ENCODE data around the gene MAN2B2.

Gene MAN2B2

DNA sequence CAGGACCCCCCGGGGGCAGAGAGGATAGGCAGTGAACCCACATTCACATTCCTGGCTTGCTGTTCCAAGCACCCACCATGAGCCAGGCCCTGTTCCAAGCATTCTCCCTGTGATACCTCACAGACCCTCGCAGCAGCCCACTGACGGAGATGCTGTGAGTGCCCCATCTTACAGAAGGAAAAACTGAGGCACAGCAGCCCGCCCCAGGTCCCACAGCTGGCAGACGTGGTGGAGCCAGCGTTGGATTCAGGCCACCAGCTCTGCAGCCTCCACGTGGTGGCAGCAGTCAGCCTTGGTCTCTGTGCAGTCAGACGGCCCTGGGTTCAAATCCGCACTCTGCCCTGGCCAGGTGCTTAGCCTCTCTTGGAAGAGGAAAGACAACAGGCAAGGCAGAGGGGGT, 16.8 kb downstream of the MAN2B2 start:
- no peak overlapping the region for H3K4me3 ChIP-seq (ENCODE audit: low read length in 2 of 2)
- no peaks in the 10 kb centered on the region for H3K9me3 ChIP-seq (ENCODE audit: control insufficient read depth in 2 of 2, low read length in 2 of 2)
- H3K9ac ChIP-seq (ENCODE audit: low read depth in 1 of 2, low read length in 2 of 2): no peak overlapping the region
- no peak overlapping the region for H3K27ac ChIP-seq (ENCODE audit: low read depth in 2 of 2, low read length in 2 of 2)
- no peaks in the 10 kb centered on the region for H3K4me1 ChIP-seq (ENCODE audit: control insufficient read depth in 2 of 2, insufficient read depth in 2 of 2, low read length in 2 of 2)
- peaks cover 18 to 26% of the 10 kb centered on the region in 2 donors for H3K36me3 ChIP-seq (ENCODE audit: control insufficient read depth in 2 of 2, insufficient read depth in 2 of 2, low read length in 2 of 2)
- H3K27me3 ChIP-seq (ENCODE audit: control insufficient read depth in 2 of 2, insufficient read depth in 2 of 2, low read length in 2 of 2): no peaks in the 10 kb centered on the region

- Histone ChIP-seq H3K27ac (ENCODE audit: low read depth in 2 of 2, low read length in 2 of 2) (no peak overlapping the region), H3K27me3 (ENCODE audit: control insufficient read depth in 2 of 2, insufficient read depth in 2 of 2, low read length in 2 of 2) (no peaks in the 10 kb centered on the region), H3K36me3 (ENCODE audit: control insufficient read depth in 2 of 2, insufficient read depth in 2 of 2, low read length in 2 of 2) (peaks cover 24 to 31% of the 10 kb centered on the region in 2 donors), H3K4me1 (ENCODE audit: control insufficient read depth in 2 of 2, insufficient read depth in 2 of 2, low read length in 2 of 2) (no peaks in the 10 kb centered on the region), H3K4me3 (ENCODE audit: low read length in 2 of 2) (no peak overlapping the region), H3K9ac (ENCODE audit: low read depth in 1 of 2, low read length in 2 of 2) (no peak overlapping the region), H3K9me3 (ENCODE audit: control insufficient read depth in 2 of 2, low read length in 2 of 2) (no peaks in the 10 kb centered on the region)
These were observed 18.0 kb downstream of the MAN2B2 start for GRCh38 chr4:6592804-6593563.

DNA sequence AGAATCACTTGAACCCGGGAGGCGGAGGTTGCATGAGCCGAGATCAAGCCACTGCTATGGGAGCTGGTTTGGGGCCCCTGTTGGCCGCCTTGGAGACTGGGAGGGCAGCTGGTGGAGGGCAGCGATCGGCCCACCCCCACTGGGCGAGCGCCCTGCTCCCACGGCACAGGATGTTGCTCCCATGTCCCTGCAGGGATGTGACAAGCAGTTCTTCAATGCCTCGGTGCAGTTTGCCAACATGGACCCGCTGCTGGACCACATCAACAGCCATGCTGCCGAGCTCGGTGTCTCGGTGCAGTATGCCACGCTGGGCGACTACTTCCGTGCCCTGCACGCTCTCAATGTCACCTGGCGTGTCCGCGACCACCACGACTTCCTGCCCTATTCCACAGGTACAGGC, 19.4 kb downstream of the MAN2B2 start:
- H3K9me3 ChIP-seq (ENCODE audit: control insufficient read depth in 2 of 2, low read length in 2 of 2): no peaks in the 10 kb centered on the region
- no peak overlapping the region for H3K9ac ChIP-seq (ENCODE audit: low read depth in 1 of 2, low read length in 2 of 2)
- no peaks in the 10 kb centered on the region for H3K4me1 ChIP-seq (ENCODE audit: control insufficient read depth in 2 of 2, insufficient read depth in 2 of 2, low read length in 2 of 2)
- H3K27ac ChIP-seq (ENCODE audit: low read depth in 2 of 2, low read length in 2 of 2): no peak overlapping the region
- no peaks in the 10 kb centered on the region for H3K27me3 ChIP-seq (ENCODE audit: control insufficient read depth in 2 of 2, insufficient read depth in 2 of 2, low read length in 2 of 2)
- H3K4me3 ChIP-seq (ENCODE audit: low read length in 2 of 2): no peak overlapping the region
- peaks cover 24 to 31% of the 10 kb centered on the region in 2 donors for H3K36me3 ChIP-seq (ENCODE audit: control insufficient read depth in 2 of 2, insufficient read depth in 2 of 2, low read length in 2 of 2)

- Histone ChIP-seq H3K4me3 (ENCODE audit: low read length in 2 of 2) (no peak overlapping the region), H3K27ac (ENCODE audit: low read depth in 2 of 2, low read length in 2 of 2) (no peak overlapping the region), H3K9me3 (ENCODE audit: control insufficient read depth in 2 of 2, low read length in 2 of 2) (no peaks in the 10 kb centered on the region), H3K4me1 (ENCODE audit: control insufficient read depth in 2 of 2, insufficient read depth in 2 of 2, low read length in 2 of 2) (no peaks in the 10 kb centered on the region), H3K27me3 (ENCODE audit: control insufficient read depth in 2 of 2, insufficient read depth in 2 of 2, low read length in 2 of 2) (no peaks in the 10 kb centered on the region), H3K36me3 (ENCODE audit: control insufficient read depth in 2 of 2, insufficient read depth in 2 of 2, low read length in 2 of 2) (peaks cover 26 to 31% of the 10 kb centered on the region in 2 donors), H3K9ac (ENCODE audit: low read depth in 1 of 2, low read length in 2 of 2) (no peak overlapping the region)
These were observed 19.9 kb downstream of the MAN2B2 start for GRCh38 chr4:6594826-6595355.

DNA sequence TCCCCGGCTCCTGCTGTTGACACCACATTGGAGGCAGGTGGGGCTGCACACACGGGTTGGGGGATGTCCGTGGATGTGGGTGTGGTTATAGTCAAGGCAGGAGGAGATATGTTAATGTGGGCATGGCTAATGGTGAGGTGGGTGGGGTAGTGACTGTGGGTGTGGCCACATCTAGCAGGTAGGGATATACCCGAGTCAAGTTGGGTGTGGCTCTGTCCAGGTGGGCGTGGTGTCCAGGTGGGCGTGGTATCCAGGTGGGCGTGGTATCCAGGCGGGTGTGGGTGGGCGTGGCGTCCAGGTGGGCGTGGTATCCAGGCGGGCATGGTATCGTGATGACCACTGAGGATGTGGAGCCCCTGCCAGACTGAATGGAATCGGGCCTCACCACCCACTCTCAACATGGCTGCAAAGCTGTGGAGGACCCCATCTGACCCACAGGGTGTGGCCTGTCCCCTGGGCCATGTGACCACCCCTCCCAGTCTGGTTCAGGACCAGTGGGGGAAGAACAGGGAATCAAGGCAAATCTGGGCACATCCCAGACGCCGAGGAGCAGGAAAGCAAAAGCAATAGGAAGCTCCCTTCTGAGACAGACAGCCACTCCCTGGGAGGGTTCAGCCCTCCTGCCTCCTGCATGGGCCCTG, 21.0 kb downstream of the MAN2B2 start:
- Histone ChIP-seq H3K9ac (ENCODE audit: low read depth in 1 of 2, low read length in 2 of 2) (no peak overlapping the region), H3K4me1 (ENCODE audit: control insufficient read depth in 2 of 2, insufficient read depth in 2 of 2, low read length in 2 of 2) (no peaks in the 10 kb centered on the region), H3K9me3 (ENCODE audit: control insufficient read depth in 2 of 2, low read length in 2 of 2) (no peaks in the 10 kb centered on the region), H3K36me3 (ENCODE audit: control insufficient read depth in 2 of 2, insufficient read depth in 2 of 2, low read length in 2 of 2) (peaks cover 32 to 33% of the 10 kb centered on the region in 2 donors), H3K4me3 (ENCODE audit: low read length in 2 of 2) (no peak overlapping the region), H3K27ac (ENCODE audit: low read depth in 2 of 2, low read length in 2 of 2) (no peak overlapping the region), H3K27me3 (ENCODE audit: control insufficient read depth in 2 of 2, insufficient read depth in 2 of 2, low read length in 2 of 2) (no peaks in the 10 kb centered on the region)

DNA sequence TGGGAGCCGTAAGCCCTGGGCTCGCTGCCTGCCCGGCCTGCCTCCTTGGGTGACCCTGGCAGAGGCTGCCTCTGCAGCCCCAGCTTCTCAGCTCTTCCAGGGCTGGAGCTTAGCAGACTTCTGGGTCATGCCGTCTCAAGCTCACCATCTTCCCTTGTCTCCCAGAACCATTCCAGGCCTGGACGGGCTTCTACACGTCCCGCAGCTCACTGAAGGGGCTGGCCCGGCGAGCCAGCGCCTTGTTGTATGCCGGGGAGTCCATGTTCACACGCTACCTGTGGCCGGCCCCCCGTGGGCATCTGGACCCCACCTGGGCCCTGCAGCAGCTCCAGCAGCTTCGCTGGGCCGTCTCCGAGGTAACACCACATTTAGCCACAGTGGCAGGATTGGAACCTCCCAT, 22.0 kb downstream of the MAN2B2 start:
- H3K4me1 ChIP-seq (ENCODE audit: control insufficient read depth in 2 of 2, insufficient read depth in 2 of 2, low read length in 2 of 2): no peaks in the 10 kb centered on the region
- H3K9me3 ChIP-seq (ENCODE audit: control insufficient read depth in 2 of 2, low read length in 2 of 2): no peaks in the 10 kb centered on the region
- peaks cover 32 to 40% of the 10 kb centered on the region in 2 donors for H3K36me3 ChIP-seq (ENCODE audit: control insufficient read depth in 2 of 2, insufficient read depth in 2 of 2, low read length in 2 of 2)
- no peak overlapping the region for H3K9ac ChIP-seq (ENCODE audit: low read depth in 1 of 2, low read length in 2 of 2)
- H3K4me3 ChIP-seq (ENCODE audit: low read length in 2 of 2): no peak overlapping the region
- H3K27ac ChIP-seq (ENCODE audit: low read depth in 2 of 2, low read length in 2 of 2): no peak overlapping the region
- H3K27me3 ChIP-seq (ENCODE audit: control insufficient read depth in 2 of 2, insufficient read depth in 2 of 2, low read length in 2 of 2): no peaks in the 10 kb centered on the region

- no peaks in the 10 kb centered on the region for H3K27me3 ChIP-seq (ENCODE audit: control insufficient read depth in 2 of 2, insufficient read depth in 2 of 2, low read length in 2 of 2)
- H3K36me3 ChIP-seq (ENCODE audit: control insufficient read depth in 2 of 2, insufficient read depth in 2 of 2, low read length in 2 of 2): peaks cover 30 to 42% of the 10 kb centered on the region in 2 donors
- H3K27ac ChIP-seq (ENCODE audit: low read depth in 2 of 2, low read length in 2 of 2): no peak overlapping the region
- no peak overlapping the region for H3K9ac ChIP-seq (ENCODE audit: low read depth in 1 of 2, low read length in 2 of 2)
- no peak overlapping the region for H3K4me3 ChIP-seq (ENCODE audit: low read length in 2 of 2)
- H3K9me3 ChIP-seq (ENCODE audit: control insufficient read depth in 2 of 2, low read length in 2 of 2): no peaks in the 10 kb centered on the region
- no peaks in the 10 kb centered on the region for H3K4me1 ChIP-seq (ENCODE audit: control insufficient read depth in 2 of 2, insufficient read depth in 2 of 2, low read length in 2 of 2)
These were observed 23.1 kb downstream of the MAN2B2 start for GRCh38 chr4:6598127-6598526.

- H3K9ac ChIP-seq (ENCODE audit: low read depth in 1 of 2, low read length in 2 of 2): no peak overlapping the region
- H3K36me3 ChIP-seq (ENCODE audit: control insufficient read depth in 2 of 2, insufficient read depth in 2 of 2, low read length in 2 of 2): peaks cover 25 to 46% of the 10 kb centered on the region in 2 donors
- H3K9me3 ChIP-seq (ENCODE audit: control insufficient read depth in 2 of 2, low read length in 2 of 2): no peaks in the 10 kb centered on the region
- no peak overlapping the region for H3K27ac ChIP-seq (ENCODE audit: low read depth in 2 of 2, low read length in 2 of 2)
- H3K27me3 ChIP-seq (ENCODE audit: control insufficient read depth in 2 of 2, insufficient read depth in 2 of 2, low read length in 2 of 2): no peaks in the 10 kb centered on the region
- no peak overlapping the region for H3K4me3 ChIP-seq (ENCODE audit: low read length in 2 of 2)
- H3K4me1 ChIP-seq (ENCODE audit: control insufficient read depth in 2 of 2, insufficient read depth in 2 of 2, low read length in 2 of 2): no peaks in the 10 kb centered on the region
These were observed 23.7 kb downstream of the MAN2B2 start for GRCh38 chr4:6598641-6599040.

- H3K27ac ChIP-seq (ENCODE audit: low read depth in 2 of 2, low read length in 2 of 2): no peak overlapping the region
- no peaks in the 10 kb centered on the region for H3K27me3 ChIP-seq (ENCODE audit: control insufficient read depth in 2 of 2, insufficient read depth in 2 of 2, low read length in 2 of 2)
- H3K36me3 ChIP-seq (ENCODE audit: control insufficient read depth in 2 of 2, insufficient read depth in 2 of 2, low read length in 2 of 2): peaks cover 33 to 57% of the 10 kb centered on the region in 2 donors
- no peak overlapping the region for H3K4me3 ChIP-seq (ENCODE audit: low read length in 2 of 2)
- peaks cover 0 to 5% of the 10 kb centered on the region in 2 donors for H3K9me3 ChIP-seq (ENCODE audit: control insufficient read depth in 2 of 2, low read length in 2 of 2)
- H3K9ac ChIP-seq (ENCODE audit: low read depth in 1 of 2, low read length in 2 of 2): no peak overlapping the region
- H3K4me1 ChIP-seq (ENCODE audit: control insufficient read depth in 2 of 2, insufficient read depth in 2 of 2, low read length in 2 of 2): no peaks in the 10 kb centered on the region
These were observed 26.8 kb downstream of the MAN2B2 start for GRCh38 chr4:6601661-6602250.

- H3K9ac ChIP-seq (ENCODE audit: low read depth in 1 of 2, low read length in 2 of 2): no peak overlapping the region
- no peak overlapping the region for H3K27ac ChIP-seq (ENCODE audit: low read depth in 2 of 2, low read length in 2 of 2)
- peaks cover 0 to 5% of the 10 kb centered on the region in 2 donors for H3K9me3 ChIP-seq (ENCODE audit: control insufficient read depth in 2 of 2, low read length in 2 of 2)
- no peak overlapping the region for H3K4me3 ChIP-seq (ENCODE audit: low read length in 2 of 2)
- peaks cover 31 to 61% of the 10 kb centered on the region in 2 donors for H3K36me3 ChIP-seq (ENCODE audit: control insufficient read depth in 2 of 2, insufficient read depth in 2 of 2, low read length in 2 of 2)
- no peaks in the 10 kb centered on the region for H3K4me1 ChIP-seq (ENCODE audit: control insufficient read depth in 2 of 2, insufficient read depth in 2 of 2, low read length in 2 of 2)
- no peaks in the 10 kb centered on the region for H3K27me3 ChIP-seq (ENCODE audit: control insufficient read depth in 2 of 2, insufficient read depth in 2 of 2, low read length in 2 of 2)
These were observed 27.3 kb downstream of the MAN2B2 start for GRCh38 chr4:6602289-6602688.
